ENCODE results near the gene EVI5L.

The EVI5L gene

DNA sequence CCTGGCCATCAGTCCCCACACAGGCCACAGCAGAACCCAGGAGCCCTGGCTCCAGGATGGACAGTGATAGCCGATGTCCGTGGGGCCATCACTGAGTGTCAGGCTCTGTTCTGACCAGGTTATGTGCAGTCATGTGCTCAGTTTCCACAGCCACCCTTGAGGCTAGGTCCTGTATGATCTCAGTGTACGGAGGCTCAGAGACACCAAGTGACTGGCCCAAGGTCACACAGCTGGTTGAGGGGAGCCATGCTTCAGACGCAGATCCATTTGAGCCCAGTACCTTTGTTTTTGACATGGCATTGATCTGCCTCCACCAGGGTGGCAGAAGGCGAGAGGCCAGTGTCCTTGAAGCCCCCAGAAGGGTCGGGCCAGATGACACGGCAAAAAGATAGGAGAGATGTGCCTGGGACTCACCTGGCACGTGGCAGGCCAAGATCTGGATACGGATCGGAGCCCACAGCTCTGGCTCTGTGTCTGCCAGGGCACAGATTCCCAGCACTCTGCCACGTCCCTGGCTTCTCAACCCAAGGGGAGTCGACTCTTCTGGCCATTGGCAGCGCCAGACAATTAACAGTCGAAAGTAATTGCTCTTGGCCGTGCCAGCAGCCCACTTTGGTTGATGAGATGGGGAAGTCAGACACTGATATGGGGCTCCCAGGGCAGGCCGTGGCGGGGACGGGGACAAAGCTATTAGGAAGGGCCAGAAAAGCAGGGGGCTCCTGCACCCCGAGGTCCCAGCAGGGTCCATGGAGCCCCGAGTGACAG lies 15.6 kb downstream of the EVI5L start:
- DNase-seq (ENCODE audit: low read depth, low spot score): no peak
- CTCF ChIA-PET: interaction anchor here (3.3 kb wide), 1 partner anchor 8 kb away, joined by 21 read pairs; no protein-coding TSS in a partner anchor
- no peak overlapping the region for H3K4me3 ChIP-seq (ENCODE audit: low read depth, low read length)
- POLR2A ChIA-PET: no interaction called here
- TF ChIP-seq, protein P1, sequence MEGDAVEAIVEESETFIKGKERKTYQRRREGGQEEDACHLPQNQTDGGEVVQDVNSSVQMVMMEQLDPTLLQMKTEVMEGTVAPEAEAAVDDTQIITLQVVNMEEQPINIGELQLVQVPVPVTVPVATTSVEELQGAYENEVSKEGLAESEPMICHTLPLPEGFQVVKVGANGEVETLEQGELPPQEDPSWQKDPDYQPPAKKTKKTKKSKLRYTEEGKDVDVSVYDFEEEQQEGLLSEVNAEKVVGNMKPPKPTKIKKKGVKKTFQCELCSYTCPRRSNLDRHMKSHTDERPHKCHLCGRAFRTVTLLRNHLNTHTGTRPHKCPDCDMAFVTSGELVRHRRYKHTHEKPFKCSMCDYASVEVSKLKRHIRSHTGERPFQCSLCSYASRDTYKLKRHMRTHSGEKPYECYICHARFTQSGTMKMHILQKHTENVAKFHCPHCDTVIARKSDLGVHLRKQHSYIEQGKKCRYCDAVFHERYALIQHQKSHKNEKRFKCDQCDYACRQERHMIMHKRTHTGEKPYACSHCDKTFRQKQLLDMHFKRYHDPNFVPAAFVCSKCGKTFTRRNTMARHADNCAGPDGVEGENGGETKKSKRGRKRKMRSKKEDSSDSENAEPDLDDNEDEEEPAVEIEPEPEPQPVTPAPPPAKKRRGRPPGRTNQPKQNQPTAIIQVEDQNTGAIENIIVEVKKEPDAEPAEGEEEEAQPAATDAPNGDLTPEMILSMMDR (IDR thresholded peaks at IDR 0.05; ENCODE audit: insufficient read depth, low read length, missing control alignments): no peak

DNA sequence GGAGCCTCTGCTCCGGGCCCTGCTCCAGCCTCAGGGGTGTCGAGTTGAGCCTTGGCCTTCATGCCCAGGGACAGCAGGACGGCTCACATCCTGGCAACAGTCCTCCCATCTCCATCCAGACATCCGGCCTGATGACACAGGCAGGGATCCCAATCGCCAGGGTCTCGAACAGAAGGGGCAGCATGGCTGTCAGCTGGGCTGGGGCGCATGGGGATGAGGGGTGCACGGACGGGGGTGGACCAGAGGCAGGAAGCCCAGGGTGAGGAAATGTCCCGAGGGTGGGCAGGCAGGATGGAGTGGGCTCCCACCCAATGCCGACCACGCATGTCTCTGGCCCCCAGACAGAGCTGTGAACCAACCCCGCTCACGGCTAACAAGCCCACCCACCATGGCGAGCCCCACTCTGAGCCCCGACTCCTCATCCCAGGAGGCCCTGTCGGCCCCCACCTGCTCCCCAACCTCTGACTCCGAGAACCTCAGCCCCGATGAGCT lies 16.2 kb downstream of the EVI5L start:
- no peak for DNase-seq (ENCODE audit: low read depth, low spot score)
- TF ChIP-seq, protein P1 (IDR thresholded peaks at IDR 0.05; ENCODE audit: insufficient read depth, low read length, missing control alignments): no peak
- CTCF ChIA-PET: interaction anchor here (3.3 kb wide), 1 partner anchor 8 kb away, joined by 21 read pairs; no protein-coding TSS in a partner anchor
- no peak overlapping the region for H3K4me3 ChIP-seq (ENCODE audit: low read depth, low read length)
- POLR2A ChIA-PET: no interaction called here

DNA sequence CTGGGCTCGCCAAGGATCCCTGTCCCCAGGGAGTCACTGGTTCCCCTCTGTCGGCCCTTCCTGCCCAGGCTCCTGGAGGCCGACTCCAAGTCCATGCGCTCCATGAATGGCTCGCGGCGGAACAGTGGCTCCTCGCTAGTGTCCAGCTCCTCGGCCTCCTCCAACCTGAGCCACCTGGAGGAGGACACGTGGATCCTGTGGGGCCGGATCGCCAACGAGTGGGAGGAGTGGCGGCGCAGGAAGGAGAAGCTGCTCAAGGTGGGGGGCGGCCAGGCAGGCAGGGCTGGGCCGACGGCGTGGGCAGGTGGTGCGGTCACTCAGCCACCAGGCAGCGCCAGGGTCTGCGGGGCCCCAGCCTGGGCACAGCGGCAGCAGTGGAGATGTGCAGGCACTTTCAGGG lies 17.6 kb downstream of the EVI5L start:
- TF ChIP-seq, protein P1 (IDR thresholded peaks at IDR 0.05; ENCODE audit: insufficient read depth, low read length, missing control alignments): no peak
- DNase-seq (ENCODE audit: low read depth, low spot score): no peak
- CTCF ChIA-PET: interaction anchor here (1.2 kb wide), 1 partner anchor 96 kb away, joined by 3 read pairs; the partner anchor contains the start of gene TIMM44
- POLR2A ChIA-PET: no interaction called here
- H3K4me3 ChIP-seq (ENCODE audit: low read depth, low read length): no peak overlapping the region

DNA sequence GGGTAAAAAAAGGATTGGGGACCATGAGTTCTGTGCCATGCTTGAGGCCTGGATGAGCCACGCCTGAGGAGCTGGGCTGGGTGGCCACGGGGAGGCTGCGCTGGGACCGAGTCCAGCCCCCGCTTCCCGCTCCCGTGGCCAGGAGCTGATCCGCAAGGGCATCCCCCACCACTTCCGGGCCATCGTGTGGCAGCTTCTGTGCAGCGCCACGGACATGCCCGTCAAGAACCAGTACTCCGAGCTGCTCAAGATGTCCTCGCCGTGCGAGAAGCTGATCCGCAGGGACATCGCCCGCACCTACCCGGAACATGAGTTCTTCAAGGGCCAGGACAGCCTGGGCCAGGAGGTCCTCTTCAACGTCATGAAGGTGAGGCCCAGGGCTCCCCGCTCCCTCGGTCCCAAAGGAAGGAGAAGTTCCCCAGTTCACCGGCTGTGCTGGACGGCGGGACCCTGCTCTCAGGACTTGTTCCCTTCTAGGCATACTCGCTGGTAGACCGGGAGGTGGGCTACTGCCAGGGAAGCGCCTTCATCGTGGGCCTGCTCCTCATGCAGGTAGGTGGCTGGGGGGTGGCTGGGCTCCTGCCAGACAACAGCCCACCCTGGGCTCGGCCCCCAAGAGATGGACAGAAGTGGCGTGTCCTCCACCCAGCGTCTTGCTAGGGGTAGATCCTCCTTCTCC lies 18.9 kb downstream of the EVI5L start:
- no peak overlapping the region for H3K4me3 ChIP-seq (ENCODE audit: low read depth, low read length)
- POLR2A ChIA-PET: no interaction called here
- CTCF ChIA-PET: interaction anchor here (1.4 kb wide), 1 partner anchor 404 kb away, joined by 3 read pairs; no protein-coding TSS in a partner anchor
- DNase-seq (ENCODE audit: low read depth, low spot score): no peak
- TF ChIP-seq, protein P1 (IDR thresholded peaks at IDR 0.05; ENCODE audit: insufficient read depth, low read length, missing control alignments): no peak

DNA sequence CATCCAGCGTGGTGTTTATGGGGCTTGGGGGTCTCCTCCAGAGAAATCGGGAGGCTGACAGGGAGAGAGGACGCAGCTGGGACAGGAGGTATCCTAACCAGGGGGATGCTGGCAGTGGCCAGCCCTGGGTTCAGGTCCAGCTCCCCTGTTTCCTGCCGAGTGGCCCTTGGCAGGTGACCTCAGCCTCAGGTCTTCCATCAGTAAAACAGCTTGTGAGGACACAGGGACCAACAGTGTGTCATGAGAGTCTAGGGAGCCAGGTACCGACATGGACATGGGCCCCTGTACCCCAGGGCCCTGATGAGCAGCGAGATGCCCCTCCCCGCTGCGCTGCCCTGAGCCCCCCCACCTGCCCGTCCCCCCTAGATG lies 19.6 kb downstream of the EVI5L start:
- DNase-seq (ENCODE audit: low read depth, low spot score): no peak
- ChIA-PET POLR2A (no interaction called here), CTCF (interaction anchor here (1.2 to 1.4 kb wide), 2 partner anchors 69 to 403 kb away, joined by 3 read pairs; no protein-coding TSS in a partner anchor)
- TF ChIP-seq, protein P1 (IDR thresholded peaks at IDR 0.05; ENCODE audit: insufficient read depth, low read length, missing control alignments): no peak
- no peak overlapping the region for H3K4me3 ChIP-seq (ENCODE audit: low read depth, low read length)

Data from AG04449 (cell line).